Stomach smooth muscle (tissue), 2 donors: ENCODE data around the gene CCNDBP1.

Source experiments
- H3K27ac ChIP-seq: one replicate; pipeline ENCODE4 v1.7.0; 2013; ENCODE audit warnings: mild to moderate bottlenecking, low read length, inconsistent platforms
- H3K27me3 ChIP-seq, 2 donors: one replicate each; pipeline ENCODE4 v1.7.0; 2013; ENCODE audit warnings: low read length in 2 of 2; ENCODE audit not compliant: insufficient read depth in 2 of 2, control insufficient read depth in 1 of 2
- H3K36me3 ChIP-seq, 2 donors: one replicate each; pipeline ENCODE4 v1.7.0; 2013; ENCODE audit warnings: low read length in 2 of 2; ENCODE audit not compliant: control insufficient read depth in 2 of 2, insufficient read depth in 2 of 2
- H3K4me1 ChIP-seq: one replicate; pipeline ENCODE4 v1.7.0; 2013; ENCODE audit warnings: low read length; ENCODE audit not compliant: control insufficient read depth, insufficient read depth
- H3K4me3 ChIP-seq, 2 donors: one replicate each; pipeline ENCODE4 v1.7.0; 2013; ENCODE audit warnings: low read length in 2 of 2
- H3K9ac ChIP-seq, 2 donors: one replicate each; pipeline ENCODE4 v1.7.0; 2013; ENCODE audit warnings: low read length in 2 of 2, mild to moderate bottlenecking in 1 of 2
- H3K9me3 ChIP-seq, 2 donors: one replicate each; pipeline ENCODE4 v1.7.0; 2013; ENCODE audit warnings: low read length in 2 of 2; ENCODE audit not compliant: control insufficient read depth in 2 of 2
- donor health status: healthy.
- donor health status: Pancreatic carcinoma.

Gene CCNDBP1

DNA sequence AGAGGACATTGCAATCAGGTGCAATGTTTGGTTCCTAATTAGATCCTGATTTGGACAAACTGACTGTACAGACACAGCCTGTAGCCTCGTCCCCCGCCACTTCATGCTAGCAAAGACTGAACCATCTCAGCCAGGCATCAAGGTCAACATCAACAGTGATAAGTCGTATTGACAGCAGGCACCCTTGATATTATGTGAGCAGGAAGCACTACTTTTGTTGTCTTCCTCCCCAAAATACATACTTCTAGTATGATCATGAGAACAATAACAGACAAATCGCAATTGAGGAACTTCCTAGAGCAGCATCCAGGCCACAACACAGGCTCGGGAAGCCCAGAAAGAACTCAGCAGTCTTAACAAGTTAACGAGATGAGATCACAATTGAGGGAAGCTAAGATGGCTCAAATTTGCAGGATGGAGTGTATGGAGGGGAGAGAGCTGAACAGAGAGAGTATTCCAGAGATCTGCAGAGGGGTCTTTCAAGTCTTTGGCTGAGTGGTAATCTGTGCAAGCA, 61.1 kb downstream of the CCNDBP1 start:
- H3K27me3 ChIP-seq: no peaks in the 10 kb centered on the region
- H3K9me3 ChIP-seq: peaks cover 0 to 4% of the 10 kb centered on the region in 2 donors
- no peak overlapping the region for H3K27ac ChIP-seq
- no peak overlapping the region for H3K4me3 ChIP-seq
- no peaks in the 10 kb centered on the region for H3K4me1 ChIP-seq
- H3K36me3 ChIP-seq: no peaks in the 10 kb centered on the region
- no peak overlapping the region for H3K9ac ChIP-seq
